HCT116 (cell line): ENCODE results near the gene HSBP1. TPM values are rescaled to one million over a fixed set of nuclear protein-coding genes. Genes with fewer than 3 reads are reported as not detected.

ENCODE experiments used
- ATAC-seq: fragments of 200-7000 bp; cut with Tn5 transposase; 2 replicates; pipeline ENCODE4 v1.9.1; 2020; ENCODE audit warnings: mild to moderate bottlenecking, moderate library complexity
- BruUV-seq: library from RNA; stranded (reverse); fragments of 400-500 nt; replicated peaks from 2 replicates; lab custom pipeline; 2021; lab: Mats Ljungman, UMichigan
- CTCF ChIA-PET: fragments of 300-600 bp; sonication (Branson Sonifier 250); formaldehyde crosslinking; loops from one replicate; lab custom pipeline; 2021; ENCODE audit warnings: antibody characterized with exemption; lab: Charles Lee
- POLR2A ChIA-PET: fragments of 300-600, 350-600 bp; sonication (Branson Sonifier 250); formaldehyde crosslinking; loops from one replicate; lab custom pipeline; 2021; ENCODE audit warnings: antibody characterized with exemption; lab: Charles Lee
- RAD21 ChIA-PET, 2 experiments: fragments of 300-600 bp; sonication (Branson Sonifier 250); formaldehyde crosslinking; loops; one replicate each; lab custom pipeline; 2023; ENCODE audit warnings: low total read pairs in 2 of 2; ENCODE audit not compliant: uncharacterized antibody in 2 of 2, unreplicated experiment in 2 of 2, low non-redundant PET in 1 of 2; lab: Charles Lee
- DNase-seq: peaks from one replicate; pipeline ENCODE4 v3.0.0-alpha.2; 2010; ENCODE audit warnings: low read depth, low spot score
- H2AFZ ChIP-seq: fragments of 200-600 bp; shearing (Covaris generic), sonication (generic); 2 replicates; pipeline ENCODE4 v1.6.1; 2017; ENCODE audit warnings: low read depth, mixed run types, mixed read lengths, antibody characterized with exemption, low read length; ENCODE audit not compliant: poor library complexity, severe bottlenecking
- H3K27ac ChIP-seq: 2 replicates; pipeline ENCODE4 v1.5.1; 2012; ENCODE audit warnings: low read depth, low read length
- H3K27me3 ChIP-seq: fragments of 200-600 bp; sonication (generic); 2 replicates; pipeline ENCODE4 v1.6.1; 2016; ENCODE audit warnings: mixed run types, low read length, mixed read lengths; ENCODE audit not compliant: insufficient read depth
- H3K36me3 ChIP-seq, 2 experiments: fragments of 200-500 bp in 1 of 2; fragments of 200-600 bp in 1 of 2; sonication (Bioruptor generic) in 1 of 2; sonication (generic) in 1 of 2; 2 replicates each; pipeline versions ENCODE4 v1.5.1 to v1.6.1; 2014 to 2016; ENCODE audit warnings: low read length in 2 of 2, inconsistent platforms in 1 of 2, mixed read lengths in 1 of 2, mixed run types in 1 of 2; ENCODE audit not compliant: insufficient read depth in 2 of 2, control insufficient read depth in 1 of 2
- H3K4me1 ChIP-seq, 2 experiments: fragments of 200-600 bp in 1 of 2; sonication (generic) in 1 of 2; 2 replicates each; pipeline versions ENCODE4 v1.5.1 to v1.6.1; 2012 to 2017; ENCODE audit warnings: low read length in 2 of 2, inconsistent platforms in 1 of 2, mild to moderate bottlenecking in 1 of 2, mixed read lengths in 1 of 2, mixed run types in 1 of 2, moderate library complexity in 1 of 2; ENCODE audit not compliant: insufficient read depth in 2 of 2, control insufficient read depth in 1 of 2
- H3K4me2 ChIP-seq: fragments of 200-600 bp; sonication (generic); 2 replicates; pipeline ENCODE4 v1.6.1; 2017; ENCODE audit warnings: mixed run types, low read length, mixed read lengths
- H3K4me3 ChIP-seq, 2 experiments: fragments of 200-600 bp in 1 of 2; sonication (generic) in 1 of 2; replicated peaks in 1 of 2; 2 replicates each; pipeline ENCODE4 v1.5.1; 2011 to 2016; ENCODE audit warnings: low read length in 2 of 2, control low read depth in 1 of 2, low read depth in 1 of 2, mild to moderate bottlenecking in 1 of 2, mixed read lengths in 1 of 2, mixed run types in 1 of 2
- H3K79me2 ChIP-seq: fragments of 200-600 bp; sonication (generic); 2 replicates; pipeline ENCODE4 v1.6.1; 2017; ENCODE audit warnings: mild to moderate bottlenecking, mixed run types, low read length, moderate library complexity, mixed read lengths; ENCODE audit not compliant: insufficient read depth
- H3K9ac ChIP-seq: fragments of 200-600 bp; sonication (generic); 2 replicates; pipeline ENCODE4 v1.6.1; 2016; ENCODE audit warnings: low read length, mixed read lengths
- H3K9me2 ChIP-seq: fragments of 200-600 bp; sonication (generic), shearing (Covaris generic); 2 replicates; pipeline ENCODE4 v1.6.1; 2017; ENCODE audit warnings: mixed run types, mild to moderate bottlenecking, moderate library complexity; ENCODE audit not compliant: insufficient read depth
- H3K9me3 ChIP-seq, 2 experiments: fragments of 200-500 bp in 1 of 2; fragments of 200-600 bp in 1 of 2; sonication (Bioruptor generic) in 1 of 2; sonication (generic) in 1 of 2; 2 replicates each; pipeline ENCODE4 v1.6.1; 2014 to 2017; ENCODE audit warnings: low read length in 2 of 2, mixed read lengths in 2 of 2, inconsistent platforms in 1 of 2, low read depth in 1 of 2, mild to moderate bottlenecking in 1 of 2, mixed run types in 1 of 2, moderate library complexity in 1 of 2; ENCODE audit not compliant: control insufficient read depth in 1 of 2, insufficient read depth in 1 of 2
- H4K20me1 ChIP-seq: fragments of 200-600 bp; sonication (generic), shearing (Covaris generic); 2 replicates; pipeline ENCODE4 v1.6.1; 2017; ENCODE audit warnings: mixed run types, mild to moderate bottlenecking, moderate library complexity; ENCODE audit not compliant: insufficient read depth
- CTCF ChIP-seq, 3 experiments: fragments of 200-600 bp in 1 of 3; sonication (generic) in 1 of 3; IDR thresholded peaks in 2 of 3; conservative IDR thresholded peaks in 1 of 3; 2 replicates each; pipeline ENCODE4 v1.5.1; 2012 to 2017; ENCODE audit warnings: low read depth in 2 of 3, low read length in 2 of 3, antibody characterized with exemption in 1 of 3, borderline replicate concordance in 1 of 3, control low read depth in 1 of 3, mild to moderate bottlenecking in 1 of 3, mixed read lengths in 1 of 3, mixed run types in 1 of 3, moderate library complexity in 1 of 3; ENCODE audit not compliant: insufficient read depth in 1 of 3
- ELF1 ChIP-seq: IDR thresholded peaks from 2 replicates; pipeline ENCODE4 v1.6.1; 2012; ENCODE audit warnings: low read depth, borderline replicate concordance
- EZH2phosphoT487 ChIP-seq: fragments of 200-600 bp; IDR thresholded peaks from 2 replicates; pipeline ENCODE4 v1.6.1; 2018; ENCODE audit warnings: antibody characterized with exemption, borderline replicate concordance
- FOSL1 ChIP-seq: IDR thresholded peaks from 2 replicates; pipeline ENCODE4 v1.6.1; 2012; ENCODE audit warnings: low read depth
- JUND ChIP-seq: IDR thresholded peaks from 2 replicates; pipeline ENCODE4 v1.6.1; 2012
- POLR2A ChIP-seq: IDR thresholded peaks from 2 replicates; pipeline ENCODE4 v1.7.0; 2011; ENCODE audit warnings: borderline replicate concordance; ENCODE audit not compliant: insufficient read depth, insufficient read length; ENCODE audit errors: extremely low read depth
- POLR2AphosphoS5 ChIP-seq: IDR thresholded peaks from 2 replicates; pipeline ENCODE4 v1.6.1; 2011; ENCODE audit warnings: mild to moderate bottlenecking, low read depth, low read length, moderate library complexity
- RAD21 ChIP-seq: IDR thresholded peaks from 2 replicates; pipeline ENCODE4 v1.6.1; 2012; ENCODE audit warnings: low read depth, mild to moderate bottlenecking
- SP1 ChIP-seq: IDR thresholded peaks from 2 replicates; pipeline ENCODE4 v1.6.1; 2012; ENCODE audit warnings: low read depth
- SRF ChIP-seq: IDR thresholded peaks from 2 replicates; pipeline ENCODE4 v1.6.1; 2012; ENCODE audit warnings: low read depth
- TCF7L2 ChIP-seq: IDR thresholded peaks from 2 replicates; pipeline ENCODE4 v1.7.0; 2011; ENCODE audit warnings: borderline replicate concordance, inconsistent platforms; ENCODE audit not compliant: insufficient read depth, insufficient read length; ENCODE audit errors: extremely low read depth
- YY1 ChIP-seq: IDR thresholded peaks from 2 replicates; pipeline ENCODE4 v1.6.1; 2011; ENCODE audit warnings: low read length, low read depth, moderate library complexity, mild to moderate bottlenecking; ENCODE audit not compliant: insufficient replicate concordance; ENCODE audit errors: extremely low read depth
- ZBTB33 ChIP-seq: IDR thresholded peaks from 2 replicates; pipeline ENCODE4 v1.6.1; 2011; ENCODE audit warnings: mild to moderate bottlenecking, low read length, moderate library complexity; ENCODE audit not compliant: insufficient replicate concordance; ENCODE audit errors: extremely low read depth
- ZFX ChIP-seq: fragments of 450-650 bp; IDR thresholded peaks from 2 replicates; pipeline ENCODE4 v1.6.1; 2017
- ZNF274 ChIP-seq: fragments of 200-500 bp; sonication (Bioruptor generic); IDR thresholded peaks from 2 replicates; pipeline ENCODE4 v1.6.1; 2014; ENCODE audit warnings: mild to moderate bottlenecking, low read depth, low read length, inconsistent platforms
- intact Hi-C: fragments of 100-400 bp; cut with micrococcal nuclease; formaldehyde crosslinking; loops from 2 replicates; pipeline ENCODE4 v1.10.0; 2022
- total RNA-seq: library from RNA; stranded (reverse); gene quantifications from one replicate; pipeline ENCODE4 v1.2.1, GENCODE V29; 2021; ENCODE audit not compliant: unreplicated experiment

Gene HSBP1
- total RNA-seq, 1 experiment from 2014 or later: 270 TPM

- no peak for TF ChIP-seq FOSL1
These were observed 6.3 kb downstream of the HSBP1 start (continued) for GRCh38 chr16:83813823-83814658.

DNA sequence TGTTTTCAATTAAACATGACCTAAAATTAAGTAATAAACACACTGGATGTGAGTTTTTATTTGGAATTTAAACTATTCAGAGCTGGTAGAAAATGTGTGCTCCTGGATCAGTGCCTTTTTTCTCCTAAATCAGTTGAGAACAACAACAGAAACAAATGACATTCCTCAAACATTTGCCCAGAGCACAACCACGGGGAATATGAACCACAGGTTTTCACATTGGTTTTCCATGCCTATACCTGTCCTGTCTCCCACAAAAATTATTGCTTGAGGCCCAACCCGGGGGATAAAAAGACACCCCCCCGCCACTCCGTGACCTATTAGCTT, 6.8 kb downstream of the HSBP1 start:
- no peak for ATAC-seq
- Histone ChIP-seq H3K36me3 (peaks cover 5 to 18% of the 10 kb centered on the region in 2 experiments; a peak in 3 of 4 replicates), H3K27ac (no peak overlapping the region), H3K4me3 (no peak overlapping the region), H3K9me2 (no peaks in the 10 kb centered on the region), H3K9ac (no peak overlapping the region), H2AFZ (no peak overlapping the region), H3K9me3 (no peaks in the 10 kb centered on the region), H3K79me2 (peaks cover 24% of the 10 kb centered on the region), H4K20me1 (no peaks in the 10 kb centered on the region), H3K4me1 (peaks cover 12 to 25% of the 10 kb centered on the region in 2 experiments), H3K4me2 (no peak overlapping the region), H3K27me3 (no peaks in the 10 kb centered on the region)
- ChIA-PET POLR2A (no interaction called here), RAD21 (no interaction called here), CTCF (interaction anchor here (2.2 kb wide), 1 partner anchor 12 kb away, joined by 5 read pairs; no protein-coding TSS in a partner anchor)
- intact Hi-C loops: no loop called here
- TF ChIP-seq ZNF274 (no peak), RAD21 (no peak), EZH2phosphoT487 (no peak), POLR2A (no peak), TCF7L2 (no peak), JUND (no peak), YY1 (no peak), POLR2AphosphoS5 (no peak), SP1 (no peak), ZFX (no peak), SRF (no peak), CTCF (IDR thresholded peaks at IDR 0.05 in 2 of 3, conservative IDR thresholded peaks at IDR 0.05 in 1 of 3; ENCODE audit: borderline replicate concordance in 1 of 3, insufficient read depth in 1 of 3, low read depth in 2 of 3, low read length in 2 of 3) (no peak), ELF1 (no peak), ZBTB33 (no peak)
- DNase-seq: no peak
- no TSS peak for BruUV-seq
